ENCODE results near the gene MADD. TPM values are rescaled to one million over a fixed set of nuclear protein-coding genes. Genes with fewer than 3 reads are reported as not detected.
A peak's percentile ranks its signal among the peaks of the same experiment; 100 is the strongest.

Gene MADD
- total RNA-seq, 3 donors from 2014 or later (not counting 1 experiment from before 2014, with no cell fraction given), result 333 to 383 (median 335) TPM

DNA sequence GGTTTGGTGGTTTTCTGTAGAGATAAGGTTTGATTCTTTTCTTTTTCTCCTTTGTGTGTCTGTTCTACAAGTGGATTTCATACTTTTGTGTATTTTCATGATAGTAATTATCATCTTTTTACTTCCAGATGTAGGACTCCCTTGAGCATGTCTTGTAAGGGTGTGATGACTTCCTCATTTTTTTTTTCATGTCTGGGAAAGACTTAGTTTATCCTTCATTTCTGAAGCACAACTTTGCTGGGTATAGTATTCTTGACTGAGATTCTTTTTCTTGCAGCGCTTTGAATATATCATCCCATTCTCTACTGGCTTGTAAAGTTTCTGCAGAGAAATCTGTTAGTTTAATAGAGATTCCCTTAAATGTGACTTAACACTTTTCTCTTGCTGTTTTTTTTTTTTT, 32.9 kb downstream of the MADD start:
- no peaks in the 10 kb centered on the region for H3K4me1 ChIP-seq (ENCODE audit: control insufficient read depth, insufficient read depth, low read length)
- no peaks in the 10 kb centered on the region for H3K27me3 ChIP-seq (ENCODE audit: control insufficient read depth, insufficient read depth, low read length)
- H3K9me3 ChIP-seq (ENCODE audit: control insufficient read depth, insufficient read depth, low read length), result no peaks in the 10 kb centered on the region
- WGBS (ENCODE audit: insufficient coverage), result no CpG with 5 or more reads among the region's 1 CpG
- Mint-ChIP-seq H3K36me3 (peaks cover 52% of the 10 kb centered on the region), H3K4me1 (peaks cover 0 to 23% of the 10 kb centered on the region in 2 donors), H3K27ac (peak overlapping the region in 1 of 2 donors; percentile 11), H3K27me3 (ENCODE audit: low read depth in 2 of 2) (no peaks in the 10 kb centered on the region), H3K4me3 (no peak overlapping the region), H3K9me3 (peaks cover 5 to 6% of the 10 kb centered on the region in 2 donors)
- intact Hi-C loops (cut with micrococcal nuclease), result no loop called here
- DNase-seq, result no peak
- no peak overlapping the region for H3K27ac ChIP-seq (ENCODE audit: low read length)
- TF ChIP-seq, protein P1, sequence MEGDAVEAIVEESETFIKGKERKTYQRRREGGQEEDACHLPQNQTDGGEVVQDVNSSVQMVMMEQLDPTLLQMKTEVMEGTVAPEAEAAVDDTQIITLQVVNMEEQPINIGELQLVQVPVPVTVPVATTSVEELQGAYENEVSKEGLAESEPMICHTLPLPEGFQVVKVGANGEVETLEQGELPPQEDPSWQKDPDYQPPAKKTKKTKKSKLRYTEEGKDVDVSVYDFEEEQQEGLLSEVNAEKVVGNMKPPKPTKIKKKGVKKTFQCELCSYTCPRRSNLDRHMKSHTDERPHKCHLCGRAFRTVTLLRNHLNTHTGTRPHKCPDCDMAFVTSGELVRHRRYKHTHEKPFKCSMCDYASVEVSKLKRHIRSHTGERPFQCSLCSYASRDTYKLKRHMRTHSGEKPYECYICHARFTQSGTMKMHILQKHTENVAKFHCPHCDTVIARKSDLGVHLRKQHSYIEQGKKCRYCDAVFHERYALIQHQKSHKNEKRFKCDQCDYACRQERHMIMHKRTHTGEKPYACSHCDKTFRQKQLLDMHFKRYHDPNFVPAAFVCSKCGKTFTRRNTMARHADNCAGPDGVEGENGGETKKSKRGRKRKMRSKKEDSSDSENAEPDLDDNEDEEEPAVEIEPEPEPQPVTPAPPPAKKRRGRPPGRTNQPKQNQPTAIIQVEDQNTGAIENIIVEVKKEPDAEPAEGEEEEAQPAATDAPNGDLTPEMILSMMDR (IDR thresholded peaks at IDR 0.05), result no peak
- ATAC-seq, result no peak
- H3K36me3 ChIP-seq (ENCODE audit: control insufficient read depth, insufficient read depth, low read length), result peaks cover 76% of the 10 kb centered on the region
- H3K4me3 ChIP-seq (ENCODE audit: low read length), result no peak overlapping the region

DNA sequence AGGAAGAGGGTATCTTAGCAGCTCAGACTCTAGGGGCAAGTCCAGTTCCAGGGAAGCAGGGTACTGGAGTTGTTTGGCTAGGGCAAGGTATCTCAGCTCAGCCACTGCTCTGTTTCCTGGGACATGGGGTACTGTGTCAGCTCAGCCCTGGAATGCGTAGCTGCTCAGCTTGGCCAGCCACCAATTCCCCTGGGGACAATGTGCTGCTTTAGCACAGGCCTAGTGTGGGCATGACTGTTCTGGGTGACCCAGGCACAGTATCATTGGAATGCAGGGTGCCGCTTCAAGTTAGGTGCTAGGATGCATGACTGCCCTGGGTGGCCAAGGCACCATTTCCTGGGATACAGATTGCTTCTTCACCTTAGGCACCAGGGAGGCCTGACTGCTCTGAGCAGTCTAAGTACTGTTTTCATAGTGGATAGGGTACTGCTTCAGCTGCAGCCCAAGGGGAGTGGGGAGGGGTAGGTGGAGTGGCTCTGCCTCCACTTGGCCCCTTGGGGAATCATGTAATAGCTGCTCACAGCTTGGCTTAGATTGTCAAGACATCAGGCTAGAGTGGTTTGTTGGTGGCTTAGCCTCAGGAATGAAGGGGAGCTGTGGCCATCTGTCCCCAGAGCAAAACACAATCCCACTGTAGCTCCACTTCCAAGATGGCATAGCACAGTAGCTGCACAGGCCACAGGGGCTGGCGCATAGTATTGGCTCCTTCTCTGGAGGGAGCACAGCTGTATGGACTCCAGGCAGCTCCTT, 36.0 kb downstream of the MADD start:
- H3K9me3 Mint-ChIP-seq, result peaks cover 5 to 6% of the 10 kb centered on the region in 2 donors
- Histone ChIP-seq H3K27ac (ENCODE audit: low read length) (no peak overlapping the region), H3K36me3 (ENCODE audit: control insufficient read depth, insufficient read depth, low read length) (peaks cover 83% of the 10 kb centered on the region), H3K4me1 (ENCODE audit: control insufficient read depth, insufficient read depth, low read length) (no peaks in the 10 kb centered on the region), H3K4me3 (ENCODE audit: low read length) (no peak overlapping the region), H3K9me3 (ENCODE audit: control insufficient read depth, insufficient read depth, low read length) (no peaks in the 10 kb centered on the region), H3K27me3 (ENCODE audit: control insufficient read depth, insufficient read depth, low read length) (no peaks in the 10 kb centered on the region)
- H3K4me3 Mint-ChIP-seq, result no peak overlapping the region
- no peak overlapping the region for H3K27ac Mint-ChIP-seq
- WGBS (ENCODE audit: insufficient coverage), result 97% methylated on average over 3 of the region's 3 CpGs
- peaks cover 0 to 14% of the 10 kb centered on the region in 2 donors for H3K4me1 Mint-ChIP-seq
- H3K36me3 Mint-ChIP-seq, result peaks cover 46% of the 10 kb centered on the region
- ATAC-seq (no peak), DNase-seq (no peak)
- TF ChIP-seq, protein P1 (IDR thresholded peaks at IDR 0.05), result no peak
- intact Hi-C loops (cut with micrococcal nuclease), result no loop called here
- H3K27me3 Mint-ChIP-seq (ENCODE audit: low read depth in 2 of 2), result no peaks in the 10 kb centered on the region

DNA sequence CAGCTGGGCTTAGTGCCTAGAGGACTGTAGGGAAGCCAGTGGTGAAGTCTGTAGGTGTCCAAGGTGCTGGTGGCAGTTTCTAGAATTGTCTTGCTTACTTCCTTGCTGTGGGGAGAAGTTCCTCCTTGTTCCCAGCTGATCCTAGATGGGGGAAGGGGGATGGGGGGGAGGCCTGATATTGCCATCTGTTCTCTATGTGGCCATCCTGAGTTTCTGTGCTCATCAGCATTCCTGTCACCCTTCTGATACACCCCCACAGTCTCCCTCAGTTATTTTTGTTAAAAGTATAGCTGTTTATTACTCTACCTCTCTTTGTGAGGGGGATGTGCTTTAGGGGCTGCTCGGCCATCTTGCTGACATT, 36.5 kb downstream of the MADD start:
- Histone ChIP-seq H3K27ac (ENCODE audit: low read length) (no peak overlapping the region), H3K27me3 (ENCODE audit: control insufficient read depth, insufficient read depth, low read length) (no peaks in the 10 kb centered on the region), H3K4me1 (ENCODE audit: control insufficient read depth, insufficient read depth, low read length) (no peaks in the 10 kb centered on the region), H3K9me3 (ENCODE audit: control insufficient read depth, insufficient read depth, low read length) (no peaks in the 10 kb centered on the region), H3K4me3 (ENCODE audit: low read length) (no peak overlapping the region), H3K36me3 (ENCODE audit: control insufficient read depth, insufficient read depth, low read length) (peaks cover 89% of the 10 kb centered on the region)
- H3K4me1 Mint-ChIP-seq, result peaks cover 0 to 14% of the 10 kb centered on the region in 2 donors
- H3K9me3 Mint-ChIP-seq, result peaks cover 5 to 6% of the 10 kb centered on the region in 2 donors
- intact Hi-C loops (cut with micrococcal nuclease), result no loop called here
- ATAC-seq (no peak), DNase-seq (no peak)
- no CpG with 5 or more reads among the region's 1 CpG for WGBS (ENCODE audit: insufficient coverage)
- TF ChIP-seq, protein P1 (IDR thresholded peaks at IDR 0.05), result no peak
- H3K36me3 Mint-ChIP-seq, result peaks cover 40% of the 10 kb centered on the region
- H3K27ac Mint-ChIP-seq, result no peak overlapping the region
- no peaks in the 10 kb centered on the region for H3K27me3 Mint-ChIP-seq (ENCODE audit: low read depth in 2 of 2)
- no peak overlapping the region for H3K4me3 Mint-ChIP-seq
